Right kidney (tissue), 9 donors: ENCODE results near the gene OPHN1.
A peak's percentile ranks its signal among the peaks of the same experiment; 100 is the strongest.

Source experiments
- DNase-seq: peaks from one replicate; pipeline ENCODE4 v3.0.0-alpha.2; 2016
- long read RNA-seq, 8 donors: transcript quantifications; one replicate each; lab custom pipeline, GENCODE V29; 2026

Gene OPHN1, protein sequence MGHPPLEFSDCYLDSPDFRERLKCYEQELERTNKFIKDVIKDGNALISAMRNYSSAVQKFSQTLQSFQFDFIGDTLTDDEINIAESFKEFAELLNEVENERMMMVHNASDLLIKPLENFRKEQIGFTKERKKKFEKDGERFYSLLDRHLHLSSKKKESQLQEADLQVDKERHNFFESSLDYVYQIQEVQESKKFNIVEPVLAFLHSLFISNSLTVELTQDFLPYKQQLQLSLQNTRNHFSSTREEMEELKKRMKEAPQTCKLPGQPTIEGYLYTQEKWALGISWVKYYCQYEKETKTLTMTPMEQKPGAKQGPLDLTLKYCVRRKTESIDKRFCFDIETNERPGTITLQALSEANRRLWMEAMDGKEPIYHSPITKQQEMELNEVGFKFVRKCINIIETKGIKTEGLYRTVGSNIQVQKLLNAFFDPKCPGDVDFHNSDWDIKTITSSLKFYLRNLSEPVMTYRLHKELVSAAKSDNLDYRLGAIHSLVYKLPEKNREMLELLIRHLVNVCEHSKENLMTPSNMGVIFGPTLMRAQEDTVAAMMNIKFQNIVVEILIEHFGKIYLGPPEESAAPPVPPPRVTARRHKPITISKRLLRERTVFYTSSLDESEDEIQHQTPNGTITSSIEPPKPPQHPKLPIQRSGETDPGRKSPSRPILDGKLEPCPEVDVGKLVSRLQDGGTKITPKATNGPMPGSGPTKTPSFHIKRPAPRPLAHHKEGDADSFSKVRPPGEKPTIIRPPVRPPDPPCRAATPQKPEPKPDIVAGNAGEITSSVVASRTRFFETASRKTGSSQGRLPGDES
- long read RNA-seq, donor 1: 0 reads
- long read RNA-seq, donor 2: 0 reads
- long read RNA-seq, donor 3: 0 reads
- long read RNA-seq, donor 4: 0 reads
- long read RNA-seq, donor 5: 0 reads
- long read RNA-seq, donor 6, full-length matches to known transcripts: 1 of 1 reads
- long read RNA-seq, donor 6, partial matches to known transcripts: 0 of 1 reads
- long read RNA-seq, donor 6, other reads (novel, unspliced or antisense): 0 of 1 reads
- long read RNA-seq, donor 7: 0 reads
- long read RNA-seq, donor 8, full-length matches to known transcripts: 1 of 1 reads
- long read RNA-seq, donor 8, partial matches to known transcripts: 0 of 1 reads
- long read RNA-seq, donor 8, other reads (novel, unspliced or antisense): 0 of 1 reads

DNA sequence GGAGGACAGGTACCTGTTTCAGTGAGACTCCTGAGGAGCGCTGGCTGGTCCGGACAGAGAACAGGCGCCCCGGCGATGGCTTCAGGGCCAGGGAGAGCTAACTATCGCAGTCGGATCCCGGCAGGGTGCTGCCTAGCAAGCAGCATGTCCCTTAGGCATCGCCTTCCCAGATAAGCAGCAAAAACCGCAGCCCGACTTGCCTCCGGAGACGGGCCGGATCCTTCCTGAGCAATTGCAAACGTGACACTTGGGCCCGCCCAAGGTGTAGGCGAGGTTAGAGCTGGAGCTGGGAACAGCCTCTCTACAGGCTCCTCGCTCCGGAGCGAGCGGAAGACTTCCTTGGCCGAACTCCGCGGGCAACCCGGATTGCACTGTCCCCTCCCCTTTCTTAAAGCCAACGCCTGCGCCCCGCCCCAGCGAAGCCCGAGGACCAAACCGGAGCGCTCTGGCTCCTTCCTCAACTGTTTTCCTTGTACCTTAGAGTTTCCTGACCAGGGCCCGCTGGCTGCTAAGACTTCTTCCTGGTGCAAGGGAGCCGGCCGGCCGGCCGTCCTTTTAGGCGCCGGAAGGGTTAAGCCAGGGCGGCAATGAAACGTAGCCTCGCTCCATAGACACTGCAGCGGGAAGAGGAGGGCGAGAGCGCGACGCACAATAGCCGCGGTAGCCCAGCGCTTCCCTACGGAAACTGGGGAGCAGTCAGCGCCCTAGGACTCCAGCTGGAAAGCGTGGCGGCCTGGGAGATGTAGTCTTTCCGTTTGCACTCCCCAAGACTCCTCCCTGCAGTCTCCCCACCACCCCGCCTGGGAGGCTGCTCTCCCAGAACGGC, at the start of gene OPHN1:
Gene OPHN1 (minus strand): TSS at position 341 of the 826 bp plus-strand sequence. CDS start 475 bp downstream, outside the sequence.
- peak; percentile 77 for DNase-seq

DNA sequence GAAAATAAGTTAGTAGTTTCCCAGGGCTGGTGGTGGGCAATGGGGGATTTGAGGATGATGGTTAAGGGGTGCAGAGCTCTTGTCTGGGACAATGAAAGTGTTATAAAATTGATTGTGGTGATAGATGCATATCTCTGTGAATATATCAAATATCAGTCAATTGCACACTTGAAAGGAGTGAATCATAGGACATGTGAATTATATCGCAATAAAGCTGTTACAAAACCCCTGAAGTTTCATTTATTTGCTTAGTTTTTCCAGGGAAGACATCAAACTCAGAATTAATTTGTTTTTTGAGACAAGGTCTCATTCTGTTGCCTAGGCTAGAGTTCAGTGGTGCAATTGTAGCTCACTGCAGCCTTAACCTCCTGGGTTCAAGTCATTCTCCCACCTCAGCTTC, 47.7 kb upstream of the OPHN1 start:
- no peak for DNase-seq

DNA sequence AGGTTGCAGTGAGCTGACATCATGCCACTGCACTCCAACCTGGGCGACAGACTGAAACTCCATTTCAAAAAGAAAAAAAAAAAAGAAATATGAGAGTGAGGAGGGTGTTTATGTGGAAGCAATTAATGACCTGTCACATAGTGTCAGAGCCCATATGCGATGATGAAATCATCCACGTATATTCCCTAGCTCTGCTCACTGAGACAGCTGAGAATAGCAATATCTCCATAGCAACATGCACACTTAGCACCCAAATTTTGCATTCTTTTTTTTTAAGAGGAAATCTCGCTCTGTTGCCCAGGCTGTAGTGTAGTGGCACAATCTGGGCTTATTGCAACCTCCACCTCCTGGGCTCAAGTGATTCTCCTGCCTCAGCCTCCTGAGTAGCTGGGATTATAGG, 31.5 kb upstream of the OPHN1 start:
- no peak for DNase-seq

DNA sequence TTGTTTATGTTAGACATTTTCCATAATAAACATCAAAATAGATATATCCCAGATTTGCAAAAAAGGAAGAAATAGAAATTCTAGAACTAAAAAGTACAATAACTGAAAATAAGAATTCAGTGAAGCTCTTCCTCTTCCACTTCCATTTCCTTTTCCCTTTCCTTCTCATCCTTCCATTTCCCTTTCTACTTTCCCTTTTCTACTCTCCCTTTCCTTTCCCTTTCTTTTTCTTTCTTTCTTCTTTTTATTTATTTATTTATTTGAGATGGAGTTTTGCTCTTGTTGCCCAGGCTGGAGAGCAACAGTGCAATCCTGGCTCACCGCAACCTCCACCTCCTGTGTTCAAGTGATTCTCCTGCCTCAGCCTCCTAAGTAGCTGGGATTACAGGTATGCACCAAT, 30.6 kb upstream of the OPHN1 start:
- DNase-seq: no peak

DNA sequence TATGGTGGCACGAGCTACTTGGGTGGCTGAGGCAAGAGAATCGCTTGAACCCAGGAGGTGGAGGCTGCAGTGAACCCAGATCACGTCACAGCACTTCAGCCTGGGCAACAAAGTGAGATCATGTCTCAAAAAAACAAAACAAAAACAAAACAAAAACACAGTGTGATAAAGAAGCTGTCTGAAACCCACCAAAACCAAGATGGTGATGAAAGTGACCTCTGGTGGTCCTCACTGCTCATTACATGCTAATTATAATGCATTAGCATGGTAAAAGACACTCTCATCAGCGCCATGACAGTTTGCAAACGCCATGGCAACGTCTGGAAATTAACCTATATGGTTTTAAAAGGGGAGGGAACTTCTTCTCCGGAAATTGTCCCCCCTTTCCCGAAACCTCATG, 29.4 kb upstream of the OPHN1 start:
- DNase-seq: no peak

DNA sequence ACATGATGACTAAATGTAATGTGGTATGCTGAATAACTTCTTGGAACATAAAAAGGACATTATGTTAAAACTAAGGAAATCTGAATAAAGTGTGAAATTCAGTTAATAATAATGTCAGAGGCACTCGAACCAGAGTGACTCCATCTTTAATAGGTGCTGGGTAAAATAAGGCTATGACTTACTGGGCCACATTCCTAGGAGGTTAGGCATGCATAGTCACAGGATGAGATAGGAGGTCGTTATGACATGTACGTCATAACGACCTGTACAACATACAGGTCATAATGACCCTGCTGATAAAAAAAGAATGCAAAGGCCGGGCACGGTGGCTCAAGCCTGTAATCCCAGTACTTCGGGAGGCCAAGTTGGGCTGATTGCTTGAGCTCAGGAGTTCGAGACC, 28.9 kb upstream of the OPHN1 start:
- no peak for DNase-seq

DNA sequence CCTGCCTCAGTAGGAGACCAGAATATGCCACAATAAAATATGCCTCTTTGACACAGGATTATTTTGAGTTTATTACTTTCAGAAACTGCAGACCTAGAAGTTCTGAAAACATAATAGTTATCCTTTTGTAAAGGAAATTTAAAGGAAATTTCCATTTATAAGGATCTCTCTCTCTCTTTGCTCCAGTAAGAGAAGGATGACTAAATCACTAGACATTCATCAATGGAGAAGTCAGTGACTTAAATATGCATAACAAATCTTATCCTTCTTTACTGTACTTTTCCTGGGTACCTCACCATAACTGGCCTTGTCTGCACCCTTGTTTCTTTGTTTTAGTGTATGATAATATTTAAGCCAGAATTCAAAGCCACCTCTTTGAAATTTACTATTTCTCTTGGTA, 28.3 kb upstream of the OPHN1 start:
- DNase-seq: no peak

DNA sequence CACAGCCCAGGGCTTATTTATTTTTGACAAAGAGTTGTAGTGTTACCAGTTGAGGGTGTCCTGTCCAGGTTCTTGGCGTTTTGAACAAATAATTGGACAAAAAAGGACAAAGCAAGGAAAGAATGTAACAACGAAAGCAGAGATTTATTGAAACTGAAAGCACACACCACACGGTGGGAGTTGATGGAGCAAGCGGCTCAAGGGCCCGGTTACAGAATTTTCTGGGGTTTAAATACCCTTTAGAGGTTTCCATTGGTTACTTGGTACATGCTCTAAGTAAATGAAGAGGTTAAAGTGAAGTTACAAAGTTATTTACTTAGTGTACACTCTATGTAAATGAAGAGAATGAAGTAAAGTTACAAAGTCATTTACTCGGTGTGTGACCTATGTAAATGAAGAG, 27.8 kb upstream of the OPHN1 start:
- DNase-seq: no peak

DNA sequence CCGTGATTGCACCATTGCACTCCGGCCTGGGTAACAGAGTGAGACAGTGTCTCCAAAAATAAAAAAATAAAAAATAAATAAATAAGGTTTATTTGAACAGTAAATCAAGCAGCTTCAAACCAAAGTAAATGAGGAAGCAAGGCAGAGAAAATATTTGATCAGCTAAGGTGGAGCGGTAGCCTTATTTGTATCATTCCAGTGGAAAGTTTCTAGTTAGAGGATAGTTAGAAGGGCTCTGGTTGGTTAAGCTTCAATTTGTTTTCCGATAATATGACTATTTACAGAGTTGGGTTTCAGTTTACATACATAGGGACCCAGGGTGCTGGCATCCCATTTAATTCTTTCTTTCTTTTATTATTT, 21.8 kb upstream of the OPHN1 start:
- no peak for DNase-seq

DNA sequence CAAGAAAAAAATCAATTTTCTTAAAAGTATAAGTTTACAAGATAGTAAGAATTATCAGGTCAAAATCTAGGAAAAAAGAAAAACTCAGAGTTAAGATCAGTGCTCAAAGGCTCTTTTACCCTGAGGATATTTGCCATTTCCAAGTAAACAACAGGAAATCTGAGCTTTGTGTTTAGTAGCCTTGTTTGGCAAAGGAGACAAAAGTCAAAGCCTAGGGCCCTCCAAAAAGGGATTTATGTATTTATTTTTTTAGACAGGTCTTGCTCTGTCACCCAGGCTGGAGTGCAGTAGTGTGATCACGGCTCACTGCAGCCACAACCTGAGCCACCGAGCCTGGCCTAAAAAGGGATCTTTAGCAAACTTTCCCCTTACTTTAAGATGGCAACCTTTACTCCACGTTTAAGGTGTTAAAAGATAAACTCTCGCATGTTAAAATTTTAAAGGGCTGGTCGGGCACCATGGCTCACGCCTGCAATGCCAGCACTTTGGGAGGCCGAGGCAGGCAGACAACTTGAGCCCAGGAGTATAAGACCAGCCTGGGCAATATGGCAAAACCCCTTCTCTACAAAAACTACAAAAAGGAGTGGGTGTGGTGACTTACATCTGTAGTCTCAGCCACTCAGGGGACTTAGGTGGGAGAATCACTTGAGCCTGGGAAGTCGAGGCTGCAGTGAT, 21.3 kb upstream of the OPHN1 start:
- DNase-seq: no peak

DNA sequence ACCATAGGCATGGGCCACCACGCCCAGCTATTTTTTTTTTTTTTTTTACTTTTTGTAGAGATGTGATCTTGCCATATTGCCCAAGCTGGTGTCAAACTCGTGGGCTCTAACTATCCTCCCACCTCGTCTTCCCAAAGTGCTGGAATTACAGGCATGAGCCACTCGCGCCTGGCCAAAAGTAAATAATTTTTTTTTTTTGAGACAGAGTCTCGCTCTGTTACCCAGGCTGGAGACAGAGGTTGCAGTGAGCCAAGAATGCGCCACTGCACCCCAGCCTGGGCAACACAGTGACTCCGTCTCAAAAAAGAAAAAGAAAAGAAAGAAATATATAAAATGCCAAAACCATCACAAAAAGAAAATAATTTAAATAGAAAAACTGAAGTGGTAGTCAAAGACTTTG, 18.4 kb upstream of the OPHN1 start:
- no peak for DNase-seq

DNA sequence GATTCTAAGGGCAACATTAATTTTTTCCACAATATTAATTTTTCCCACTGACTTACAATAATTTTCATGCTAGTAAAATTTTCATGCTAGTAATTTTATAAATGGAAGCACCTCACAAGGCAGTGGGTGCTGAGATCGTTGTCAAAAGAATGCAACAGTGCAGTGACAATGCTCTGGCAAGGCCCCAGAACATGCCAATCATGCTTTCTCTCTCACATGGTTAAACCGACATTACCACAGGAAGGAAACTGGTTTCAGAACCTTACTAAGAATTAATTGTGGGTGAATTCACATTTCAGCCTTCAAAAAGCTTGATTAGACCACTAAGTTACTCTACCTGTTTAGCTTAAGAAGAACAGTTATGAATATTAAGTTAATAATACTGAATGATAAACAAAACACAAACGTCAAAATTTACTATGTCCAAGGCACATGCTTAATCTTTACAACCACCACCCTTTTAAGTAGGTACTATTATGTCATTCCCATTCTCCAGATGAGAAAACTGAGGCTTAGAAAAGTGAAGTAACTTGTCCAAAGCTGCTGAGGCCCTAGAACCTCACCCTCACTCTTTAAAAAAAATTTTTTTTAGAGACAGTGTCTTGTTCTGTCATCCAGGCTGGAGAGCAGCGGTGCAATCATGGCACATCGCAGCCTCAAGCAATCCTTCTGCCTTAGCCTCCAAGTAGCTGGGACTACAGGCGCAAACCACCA, 10.0 kb upstream of the OPHN1 start:
- DNase-seq: no peak

DNA sequence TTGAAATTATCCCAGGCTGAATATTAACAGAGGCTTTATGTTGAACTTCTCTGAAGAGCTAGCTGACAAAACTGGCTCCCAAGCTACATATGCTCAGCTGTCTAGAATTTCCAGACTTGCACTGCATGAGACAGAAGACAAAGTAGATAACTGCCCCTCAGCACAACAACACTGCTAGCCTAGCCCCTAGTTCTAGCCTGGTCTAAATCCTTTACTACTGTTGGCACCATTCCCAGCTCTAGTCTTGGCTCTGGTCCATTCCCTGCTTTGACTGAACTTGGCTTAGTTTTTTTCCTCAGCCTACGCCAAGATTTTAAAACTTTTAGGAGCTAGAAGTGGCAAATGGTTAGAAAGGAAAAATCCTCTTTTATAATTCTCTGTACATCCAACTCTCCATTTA, 7.6 kb upstream of the OPHN1 start:
- DNase-seq: peak; percentile 12

DNA sequence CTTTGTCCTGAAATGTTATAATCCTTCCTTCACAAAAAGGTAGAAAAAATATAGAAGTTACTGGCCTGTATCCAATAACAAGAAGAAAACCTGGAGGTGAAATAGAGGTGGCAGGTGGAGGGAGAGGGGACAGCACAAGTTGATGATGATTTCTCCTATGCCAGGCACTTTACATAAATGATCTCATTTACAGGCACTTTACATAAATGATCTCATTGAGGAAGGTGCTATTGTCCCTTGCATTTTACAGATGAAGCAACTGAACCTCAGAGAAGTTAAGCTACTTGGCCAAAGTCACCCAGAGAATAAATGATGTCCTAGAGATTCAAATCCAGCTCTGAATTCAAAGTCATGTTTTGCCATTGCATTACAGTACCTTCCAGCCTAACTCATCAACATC, 7.1 kb upstream of the OPHN1 start:
- DNase-seq: no peak

DNA sequence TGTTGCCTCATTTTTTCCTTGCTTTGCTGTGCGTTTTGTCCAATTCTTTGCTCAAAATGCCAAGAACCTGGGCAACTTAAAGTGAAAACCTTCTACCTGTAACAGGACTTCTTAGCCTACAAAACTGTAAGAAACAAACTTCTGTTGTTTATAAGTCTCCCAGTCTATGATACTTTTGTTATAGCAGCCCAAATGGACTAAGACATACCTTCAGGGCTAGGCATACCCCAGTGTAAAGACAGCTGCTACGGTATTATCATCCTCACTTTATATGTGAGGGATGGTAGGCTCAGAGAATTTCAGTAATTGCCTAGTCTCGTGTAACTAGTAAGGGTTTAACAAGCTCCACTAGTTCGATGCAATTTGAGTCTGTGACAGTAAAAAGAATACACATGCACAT, 6.0 kb upstream of the OPHN1 start:
- no peak for DNase-seq

DNA sequence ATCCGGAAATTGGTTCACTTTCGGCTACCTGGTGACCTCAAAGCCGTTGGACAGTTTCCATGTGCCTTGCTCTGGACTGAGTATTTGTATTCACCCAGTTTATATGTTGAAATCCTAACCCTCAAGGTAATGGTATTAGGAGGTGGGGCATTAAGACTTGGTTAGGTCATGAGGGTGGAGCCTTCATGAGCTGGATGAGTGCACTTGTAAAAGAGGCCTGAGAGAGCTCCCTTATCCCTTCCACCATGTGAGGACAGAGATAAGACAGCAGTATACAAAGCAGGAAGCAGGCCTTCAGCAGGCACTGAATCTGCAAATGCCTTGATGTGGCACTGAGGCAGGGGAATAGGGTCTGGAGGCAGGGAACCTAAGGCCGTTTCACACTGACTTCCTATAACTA, 5.3 kb upstream of the OPHN1 start:
- DNase-seq: no peak

DNA sequence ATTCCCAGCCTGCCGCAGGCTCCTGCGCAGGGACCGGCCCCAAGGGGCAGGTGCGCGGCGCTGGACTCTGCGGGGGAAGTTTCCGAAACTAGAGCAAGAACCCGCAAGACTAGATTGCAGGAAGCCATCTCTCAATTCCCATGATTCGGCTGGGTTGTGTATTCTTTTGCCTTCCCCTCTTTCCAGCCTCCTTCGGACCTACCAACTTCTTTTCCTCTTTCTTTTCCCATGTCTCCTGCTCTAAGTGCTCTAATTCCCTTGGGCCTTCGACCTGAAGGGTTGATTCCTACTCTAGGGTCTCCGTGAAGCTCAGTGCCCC, 645 bp upstream of the OPHN1 start:
- DNase-seq: no peak

DNA sequence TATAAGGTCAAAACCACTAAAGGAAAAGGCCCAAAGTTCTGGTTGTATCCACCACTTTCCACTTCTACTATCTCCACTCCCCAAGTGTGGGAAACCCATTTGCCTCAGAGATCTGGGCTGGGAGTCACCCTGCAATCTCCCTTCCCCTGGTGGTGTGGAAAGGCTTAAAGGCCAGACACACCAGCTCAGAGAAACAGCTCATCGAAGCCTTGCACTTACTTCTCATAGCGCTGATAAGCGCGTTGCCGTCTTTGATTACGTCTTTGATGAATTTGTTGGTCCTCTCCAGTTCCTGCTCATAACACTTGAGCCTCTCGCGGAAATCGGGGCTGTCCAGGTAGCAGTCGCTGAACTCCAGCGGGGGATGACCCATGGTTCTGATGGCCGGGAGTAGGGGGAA, 647 bp downstream of the OPHN1 start:
- no peak for DNase-seq

DNA sequence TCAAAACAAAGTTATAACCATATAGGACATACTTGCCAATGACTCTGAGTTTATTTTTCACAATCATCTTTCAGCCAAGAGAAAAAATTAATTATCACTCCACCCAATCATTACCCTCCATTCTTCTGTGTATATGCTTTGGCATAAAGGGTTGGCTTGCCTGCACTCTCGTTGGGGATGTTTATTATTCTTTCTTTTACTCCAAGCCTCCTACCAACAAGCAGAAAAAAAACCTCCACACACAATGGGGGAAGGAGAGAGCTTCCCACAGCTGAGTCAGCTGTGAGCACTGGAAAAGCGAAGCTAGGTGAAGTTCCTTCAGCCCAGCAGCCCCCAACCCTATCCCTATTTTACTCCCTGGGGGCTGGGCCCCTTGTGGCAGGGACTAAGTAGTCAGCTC, 1.5 kb downstream of the OPHN1 start:
- no peak for DNase-seq

DNA sequence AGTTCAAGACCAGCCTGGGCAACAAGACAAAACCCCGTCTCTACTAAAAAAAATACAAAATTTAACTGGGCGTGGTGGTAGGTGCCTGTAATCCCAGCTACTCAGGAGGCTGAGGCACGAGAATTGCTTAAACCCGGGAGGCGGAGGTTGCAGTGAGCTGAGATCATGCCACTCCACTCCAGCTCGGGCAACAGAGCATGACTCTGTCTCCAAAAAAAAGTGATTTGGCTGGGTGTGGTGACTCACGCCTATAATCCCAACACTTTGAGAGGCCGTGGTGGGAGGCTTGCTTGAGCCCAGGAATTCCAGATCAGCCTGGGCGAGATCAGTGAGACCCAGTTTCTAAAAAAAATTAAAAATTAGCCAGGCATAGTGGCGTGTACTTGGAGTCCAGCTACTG, 4.1 kb downstream of the OPHN1 start:
- DNase-seq: no peak

DNA sequence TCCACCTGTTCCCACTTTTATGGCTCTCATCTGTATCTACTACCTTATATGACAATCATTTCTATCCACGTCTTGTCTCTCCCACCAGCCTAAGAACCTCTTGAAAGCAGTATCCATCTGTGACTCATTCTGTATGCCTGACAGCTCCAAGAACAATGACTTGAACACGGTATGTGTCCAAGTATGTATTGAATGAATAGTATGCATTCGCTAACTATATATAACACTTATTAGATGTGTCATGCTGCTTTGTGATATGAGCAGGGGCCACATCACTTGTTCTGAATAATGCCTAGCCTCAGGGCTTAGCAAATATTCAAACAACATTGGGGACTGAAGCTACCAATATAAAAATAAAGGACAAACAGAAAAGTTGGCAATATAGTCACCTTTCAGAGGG, 4.9 kb downstream of the OPHN1 start:
- no peak for DNase-seq
